Right lobe of liver (tissue), 6 donors: ENCODE data around the gene ZNF341. TPM values are rescaled to one million over a fixed set of nuclear protein-coding genes. Genes with fewer than 3 reads are reported as not detected.

Experiments used
- ATAC-seq, 4 donors: fragments of 200-7000 bp; cut with Tn5 transposase; one replicate each; pipeline ENCODE4 v1.9.1; 2020; ENCODE audit warnings: mild to moderate bottlenecking in 4 of 4, moderate library complexity in 4 of 4
- DNase-seq, 3 donors: peaks; one replicate each; pipeline ENCODE4 v3.0.0-alpha.2; 2020
- H3K27ac ChIP-seq, 3 donors: fragments of 200-600 bp; one replicate each; pipeline ENCODE4 v1.8.0; 2022
- H3K27me3 ChIP-seq, 2 donors: fragments of 200-600 bp; one replicate each; pipeline ENCODE4 v1.8.0; 2022
- H3K36me3 ChIP-seq, 4 donors: fragments of 200-600 bp; sonication (generic) in 1 of 4; one replicate each; pipeline versions ENCODE4 v1.5.1 to v1.8.0; 2017 to 2022; ENCODE audit warnings: control low read depth in 1 of 4
- H3K4me1 ChIP-seq, 4 donors: fragments of 200-600 bp; sonication (generic) in 1 of 4; one replicate each; pipeline versions ENCODE4 v1.5.1 to v1.8.0; 2017 to 2022; ENCODE audit warnings: control low read depth in 1 of 4
- H3K4me3 ChIP-seq, 3 donors: fragments of 200-600 bp; one replicate each; pipeline ENCODE4 v1.8.0; 2022
- H3K9me3 ChIP-seq, 4 donors: fragments of 200-600 bp; sonication (generic) in 1 of 4; one replicate each; pipeline versions ENCODE4 v1.5.1 to v1.8.0; 2017 to 2022; ENCODE audit warnings: control low read depth in 1 of 4
- POLR2A ChIP-seq: fragments of 450-650 bp; IDR thresholded peaks from one replicate; pipeline ENCODE4 v1.6.1; 2017; ENCODE audit warnings: antibody characterized with exemption, mild to moderate bottlenecking
- WGBS: methylation state at CpG from one replicate; pipeline ENCODE4 v1.1.6; 2018; ENCODE audit warnings: low coverage, low lambda C conversion rate; ENCODE audit not compliant: insufficient coverage; ENCODE audit errors: missing lambda C conversion rate; 5-methylcytosine and 5-hydroxymethylcytosine counted together
- intact Hi-C, 2 donors: fragments of 100-400 bp; cut with DNase I; formaldehyde crosslinking; loops; one replicate each; pipeline versions ENCODE4 v1.11.2 to v1.14.1; 2022
- total RNA-seq, 6 experiments: library from RNA; depleted of rRNA in 2 of 6; stranded (reverse); fragments of >200 nt in 2 of 6; fragmentation: NEBNext Ultra II Directional in 3 of 6; extraction: Animal tissue kit (Norgen Biotek cat#: 25700) in 3 of 6; gene quantifications; one replicate each; pipeline versions ENCODE4 v1.1.0 to v1.2.4, GENCODE V29; 2016 to 2023
- TF ChIP-seq, protein P1 (sequence below), 4 donors: fragments of 200-600 bp in 3 of 4; fragments of 450-650 bp in 1 of 4; IDR thresholded peaks; one replicate each; pipeline versions ENCODE4 v1.5.1 to v1.8.0; 2016 to 2022; ENCODE audit warnings: antibody characterized with exemption in 4 of 4, mild to moderate bottlenecking in 2 of 4
- donor health status: DM: no; HTN: yes; CAD: no.
- donor health status: DM: no; HTN: no; CAD: no.
- donor health status: DM: no; HTN: no; CAD: no.
- donor health status: DM: no; HTN: yes; CAD: no.
- donor health status: DM: no; HTN: yes; CAD: no.

Gene ZNF341
- total RNA-seq, 6 experiments from 2014 or later = 0.99 to 2.0 (median 1.6) TPM

DNA sequence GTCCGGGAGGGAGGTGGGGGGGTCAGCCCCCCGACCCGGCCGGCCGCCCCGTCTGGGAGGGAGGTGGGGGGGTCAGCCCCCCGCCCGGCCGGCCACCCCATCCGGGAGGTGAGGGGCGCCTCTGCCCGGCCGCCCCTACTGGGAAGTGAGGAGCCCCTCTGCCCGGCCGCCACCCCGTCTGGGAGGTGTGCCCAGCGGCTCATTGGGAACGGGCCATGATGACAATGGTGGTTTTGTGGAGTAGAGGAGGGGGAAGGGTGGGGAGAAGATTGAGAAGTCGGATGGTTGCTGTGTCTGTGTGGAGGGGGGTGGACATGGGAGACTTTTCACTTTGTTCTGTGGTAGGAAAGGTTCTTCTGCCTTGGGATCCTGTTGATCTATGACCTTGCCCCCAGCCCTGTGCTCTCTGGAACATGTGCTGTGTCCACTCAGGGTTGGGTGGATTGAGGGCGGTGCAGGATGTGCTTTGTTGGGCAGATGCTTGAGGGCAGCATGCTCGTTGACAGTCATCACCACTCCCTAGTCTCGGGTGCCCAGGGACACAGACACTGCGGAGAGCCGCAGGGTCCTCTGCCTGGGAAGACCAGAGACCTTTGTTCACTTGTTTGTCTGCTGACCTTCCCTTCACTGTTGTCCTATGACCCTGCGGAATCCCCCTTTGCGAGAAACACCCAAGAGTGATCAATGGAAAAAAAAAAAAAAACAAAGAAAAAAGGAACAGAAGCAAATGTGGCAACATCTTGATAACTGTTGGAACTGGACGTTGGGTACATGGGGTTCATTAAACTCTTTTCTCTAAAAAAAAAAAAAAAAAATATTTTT lies 30.0 kb upstream of the ZNF341 start:
- TF ChIP-seq POLR2A = no peak
- TF ChIP-seq, protein P1, sequence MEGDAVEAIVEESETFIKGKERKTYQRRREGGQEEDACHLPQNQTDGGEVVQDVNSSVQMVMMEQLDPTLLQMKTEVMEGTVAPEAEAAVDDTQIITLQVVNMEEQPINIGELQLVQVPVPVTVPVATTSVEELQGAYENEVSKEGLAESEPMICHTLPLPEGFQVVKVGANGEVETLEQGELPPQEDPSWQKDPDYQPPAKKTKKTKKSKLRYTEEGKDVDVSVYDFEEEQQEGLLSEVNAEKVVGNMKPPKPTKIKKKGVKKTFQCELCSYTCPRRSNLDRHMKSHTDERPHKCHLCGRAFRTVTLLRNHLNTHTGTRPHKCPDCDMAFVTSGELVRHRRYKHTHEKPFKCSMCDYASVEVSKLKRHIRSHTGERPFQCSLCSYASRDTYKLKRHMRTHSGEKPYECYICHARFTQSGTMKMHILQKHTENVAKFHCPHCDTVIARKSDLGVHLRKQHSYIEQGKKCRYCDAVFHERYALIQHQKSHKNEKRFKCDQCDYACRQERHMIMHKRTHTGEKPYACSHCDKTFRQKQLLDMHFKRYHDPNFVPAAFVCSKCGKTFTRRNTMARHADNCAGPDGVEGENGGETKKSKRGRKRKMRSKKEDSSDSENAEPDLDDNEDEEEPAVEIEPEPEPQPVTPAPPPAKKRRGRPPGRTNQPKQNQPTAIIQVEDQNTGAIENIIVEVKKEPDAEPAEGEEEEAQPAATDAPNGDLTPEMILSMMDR (IDR thresholded peaks at IDR 0.05) = no peak
- Histone ChIP-seq H3K4me3 (no peak overlapping the region), H3K9me3 (no peaks in the 10 kb centered on the region), H3K27ac (no peak overlapping the region), H3K36me3 (peaks cover 0 to 2% (median under 1%) of the 10 kb centered on the region in 4 donors), H3K4me1 (peaks cover 0 to 14% (median 3%) of the 10 kb centered on the region in 4 donors), H3K27me3 (no peaks in the 10 kb centered on the region)
- intact Hi-C loops = no loop called here
- DNase-seq (no peak), ATAC-seq (peak in 3 of 4 donors; percentile 32 to 59 (median 42))
- 61% methylated on average over 9 of the region's 27 CpGs for WGBS

DNA sequence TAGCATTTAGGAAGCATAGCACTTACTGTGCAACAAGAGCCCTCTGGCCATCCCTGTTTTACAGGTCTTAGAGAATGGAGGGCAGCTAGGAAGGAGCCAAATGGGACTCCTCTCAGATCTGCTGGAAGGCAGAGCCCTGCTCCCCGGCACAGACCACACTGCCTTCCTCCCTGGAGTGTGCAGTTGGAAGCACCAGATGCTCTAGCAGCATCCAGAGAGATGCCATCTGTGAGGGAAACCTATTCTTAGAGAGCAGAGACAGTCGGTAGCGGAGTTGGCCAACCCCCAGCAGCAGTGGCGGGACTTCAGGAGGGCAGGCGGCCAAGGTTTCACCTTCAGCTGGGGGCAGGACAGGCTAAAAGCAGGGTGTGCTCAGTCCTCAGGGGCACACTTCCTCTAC lies 28.9 kb upstream of the ZNF341 start:
- no peaks in the 10 kb centered on the region for H3K27me3 ChIP-seq
- H3K4me1 ChIP-seq = peaks cover 0 to 14% (median 3%) of the 10 kb centered on the region in 4 donors
- DNase-seq (peak; percentile 63 to 81 (median 76)), ATAC-seq (peak; percentile 86 to 95 (median 90))
- peaks cover 0 to 12% (median 5%) of the 10 kb centered on the region in 4 donors for H3K36me3 ChIP-seq
- no peak overlapping the region for H3K4me3 ChIP-seq
- intact Hi-C loops = no loop called here
- WGBS = 39% methylated on average over 3 of the region's 5 CpGs
- TF ChIP-seq POLR2A = no peak
- TF ChIP-seq, protein P1 (IDR thresholded peaks at IDR 0.05) = no peak
- no peaks in the 10 kb centered on the region for H3K9me3 ChIP-seq
- H3K27ac ChIP-seq = no peak overlapping the region

DNA sequence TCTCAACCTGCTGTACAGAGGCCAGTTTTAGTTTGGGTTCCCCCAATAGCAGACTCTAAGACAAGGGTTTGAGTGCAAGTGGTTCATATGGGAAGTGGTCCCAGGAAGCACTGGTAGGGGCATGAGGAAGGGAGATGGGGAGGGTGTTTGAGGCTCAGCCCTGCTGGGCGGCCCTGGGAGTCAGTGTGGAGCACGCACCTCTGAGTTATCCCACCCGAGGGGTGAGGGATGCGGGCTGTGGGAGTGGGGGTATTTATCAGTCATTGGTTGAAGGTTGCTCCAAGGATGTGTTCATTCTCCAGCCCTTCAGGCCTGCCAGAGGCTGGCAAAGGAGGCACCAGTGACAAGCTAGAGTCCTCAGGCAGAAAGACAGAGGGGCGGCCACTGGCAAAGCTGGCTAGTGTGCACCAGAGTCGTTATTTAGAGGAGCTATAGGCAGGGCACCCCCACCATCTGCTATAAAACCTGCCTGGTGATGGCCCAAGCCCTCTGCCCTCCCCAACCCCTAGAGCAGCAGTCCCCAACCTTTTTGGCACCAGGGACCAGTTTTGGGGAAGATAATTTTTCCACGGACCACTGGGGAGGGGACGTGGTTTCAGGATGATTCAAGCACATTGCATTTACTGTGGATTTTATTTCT lies 28.2 kb upstream of the ZNF341 start:
- intact Hi-C loops = no loop called here
- TF ChIP-seq POLR2A = no peak
- TF ChIP-seq, protein P1 (IDR thresholded peaks at IDR 0.05) = no peak
- H3K9me3 ChIP-seq = no peaks in the 10 kb centered on the region
- H3K27ac ChIP-seq = no peak overlapping the region
- H3K4me1 ChIP-seq = peaks cover 0 to 14% (median 3%) of the 10 kb centered on the region in 4 donors
- WGBS = 84% methylated on average over 6 of the region's 8 CpGs
- H3K4me3 ChIP-seq = no peak overlapping the region
- no peaks in the 10 kb centered on the region for H3K27me3 ChIP-seq
- DNase-seq (no peak), ATAC-seq (peak in 2 of 4 donors; percentile 18 to 39)
- H3K36me3 ChIP-seq = peaks cover 0 to 14% (median 6%) of the 10 kb centered on the region in 4 donors

DNA sequence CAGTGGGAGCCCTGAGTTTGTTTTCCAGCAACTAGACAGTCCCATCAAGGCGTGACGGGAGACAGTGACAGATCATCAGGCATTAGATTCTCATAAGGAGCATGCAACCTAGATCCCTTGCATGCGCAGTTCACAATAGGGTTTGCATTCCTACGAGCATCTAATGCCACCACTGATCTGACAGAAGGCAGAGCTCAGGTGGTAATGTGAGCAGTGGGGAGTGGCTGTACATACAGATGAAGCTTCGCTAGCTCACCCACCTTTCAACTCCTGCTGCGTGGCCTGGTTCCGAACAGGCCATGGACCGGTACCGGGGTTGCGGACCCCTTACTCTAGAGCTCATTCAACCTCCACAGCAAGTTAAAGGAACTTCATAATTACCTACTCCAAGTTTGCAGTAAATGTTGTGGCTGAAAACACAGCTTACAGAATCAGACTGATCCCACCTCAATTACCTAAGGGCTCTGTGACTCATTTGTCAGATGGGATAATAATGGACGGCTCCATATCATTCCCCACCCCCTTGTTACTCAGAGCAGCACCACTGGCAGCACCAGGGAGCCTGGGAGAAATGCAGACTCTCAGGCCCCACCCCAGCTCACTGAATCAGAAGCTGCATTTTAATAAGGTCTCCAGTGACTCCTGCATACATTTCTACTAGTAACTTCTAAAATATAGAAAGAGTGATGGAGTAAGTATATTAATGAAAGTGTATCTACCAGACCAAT lies 27.4 kb upstream of the ZNF341 start:
- Histone ChIP-seq H3K27ac (no peak overlapping the region), H3K4me1 (peaks cover 0 to 14% (median 3%) of the 10 kb centered on the region in 4 donors), H3K4me3 (no peak overlapping the region), H3K9me3 (no peaks in the 10 kb centered on the region), H3K27me3 (no peaks in the 10 kb centered on the region), H3K36me3 (peaks cover 0 to 14% (median 6%) of the 10 kb centered on the region in 4 donors)
- WGBS = 65% methylated on average over 2 of the region's 11 CpGs
- ATAC-seq (no peak), DNase-seq (no peak)
- intact Hi-C loops = no loop called here
- TF ChIP-seq, protein P1 (IDR thresholded peaks at IDR 0.05) = no peak
- TF ChIP-seq POLR2A = no peak
